Fibroblast of lung (primary cell): Measurements from ENCODE around the gene PHGDH.

Experiments used
- CTCF ChIP-seq, 2 donors: IDR thresholded peaks in 1 of 2; conservative IDR thresholded peaks in 1 of 2; 1 replicate in 1 of 2; 2 replicates in 1 of 2; pipeline ENCODE4 v1.5.1; 2011 to 2012; ENCODE audit warnings: low read length in 2 of 2, control low read depth in 1 of 2, inconsistent platforms in 1 of 2, low read depth in 1 of 2, mild to moderate bottlenecking in 1 of 2
- EZH2 ChIP-seq: IDR thresholded peaks from 2 replicates; pipeline ENCODE4 v1.5.1; 2012; ENCODE audit warnings: low read length, control low read depth, mild to moderate bottlenecking; ENCODE audit errors: missing control alignments

- TF ChIP-seq CTCF (conservative IDR thresholded peaks at IDR 0.05 in 1 of 2, IDR thresholded peaks at IDR 0.05 in 1 of 2; ENCODE audit: low read depth in 1 of 2, low read length in 2 of 2), result no peak
- no peak for TF ChIP-seq EZH2
Measured at GRCh38 chr1:119724611-119725218, 13.0 kb downstream of the PHGDH start.
